Prostate gland (tissue), 2 donors: ENCODE data around the gene ACP4. TPM values are rescaled to one million over a fixed set of nuclear protein-coding genes. Genes with fewer than 3 reads are reported as not detected.

Experiments used
- DNase-seq: peaks from one replicate; pipeline ENCODE4 v3.0.0-alpha.2; 2019; ENCODE audit warnings: low spot score
- H3K27ac ChIP-seq, 2 donors: fragments of 200-600 bp; sonication (generic); 2 replicates each; pipeline ENCODE4 v1.5.1; 2017 to 2019
- H3K27me3 ChIP-seq: fragments of 200-600 bp; sonication (generic); replicated peaks from 2 replicates; pipeline ENCODE4 v1.5.1; 2019; ENCODE audit not compliant: insufficient read depth
- H3K36me3 ChIP-seq, 2 donors: fragments of 200-600 bp; sonication (generic); 1 replicate in 1 of 2; 2 replicates in 1 of 2; pipeline versions ENCODE4 v1.5.1 to v1.8.1; 2017 to 2019
- H3K4me1 ChIP-seq: fragments of 200-600 bp; sonication (generic); replicated peaks from 2 replicates; pipeline ENCODE4 v1.5.1; 2019
- H3K4me3 ChIP-seq, 2 donors: fragments of 200-600 bp; sonication (generic); 2 replicates each; pipeline ENCODE4 v1.5.1; 2017 to 2019
- H3K9me3 ChIP-seq: fragments of 200-600 bp; sonication (generic); 2 replicates; pipeline ENCODE4 v1.5.1; 2017
- CTCF ChIP-seq, 4 experiments: fragments of 200-600 bp in 2 of 4; fragments of 450-650 bp in 2 of 4; sonication (generic) in 2 of 4; IDR thresholded peaks; 1 replicate in 3 of 4; 2 replicates in 1 of 4; pipeline ENCODE4 v1.5.1; 2016 to 2019; ENCODE audit warnings: antibody characterized with exemption in 4 of 4, mild to moderate bottlenecking in 2 of 4, moderate library complexity in 2 of 4
- POLR2A ChIP-seq: fragments of 450-650 bp; IDR thresholded peaks from one replicate; pipeline ENCODE4 v1.6.1; 2016; ENCODE audit warnings: antibody characterized with exemption, mild to moderate bottlenecking
- POLR2AphosphoS5 ChIP-seq: sonication (generic); formaldehyde crosslinking; IDR thresholded peaks from one replicate; pipeline ENCODE4 v1.6.1; 2017; ENCODE audit warnings: antibody characterized with exemption
- WGBS: methylation state at CpG from one replicate; pipeline ENCODE4 v1.1.5; 2018; 5-methylcytosine and 5-hydroxymethylcytosine counted together
- intact Hi-C: fragments of 100-400 bp; cut with DNase I; formaldehyde crosslinking; loops from one replicate; pipeline ENCODE4 v1.14.2; 2022
- total RNA-seq, 2 donors: library from RNA; depleted of rRNA; stranded (reverse); fragments of >200 nt; gene quantifications; one replicate each; pipeline ENCODE4 v1.1.0, GENCODE V29; 2016

The ACP4 gene
- total RNA-seq, 2 donors from 2014 or later = not detected

GRCh38 chr19:50817941-50818858, 28.0 kb downstream of the ACP4 start:
- intact Hi-C loops = no loop called here
- Histone ChIP-seq H3K27me3 (no peaks in the 10 kb centered on the region), H3K4me1 (no peaks in the 10 kb centered on the region), H3K4me3 (peak overlapping the region; percentile 22 to 34), H3K9me3 (no peaks in the 10 kb centered on the region), H3K27ac (no peak overlapping the region), H3K36me3 (no peaks in the 10 kb centered on the region)
- TF ChIP-seq POLR2A (no peak), CTCF (IDR thresholded peaks at IDR 0.05) (no peak), POLR2AphosphoS5 (no peak)
- WGBS = 8% methylated on average over 42 of the region's 52 CpGs
- DNase-seq = peak; percentile 59

GRCh38 chr19:50818859-50819472, 28.8 kb downstream of the ACP4 start:
- Histone ChIP-seq H3K4me3 (no peak overlapping the region), H3K27ac (no peak overlapping the region), H3K27me3 (no peaks in the 10 kb centered on the region), H3K9me3 (no peaks in the 10 kb centered on the region), H3K4me1 (no peaks in the 10 kb centered on the region), H3K36me3 (no peaks in the 10 kb centered on the region)
- WGBS = 66% methylated on average over 12 of the region's 12 CpGs
- DNase-seq = no peak
- TF ChIP-seq CTCF (IDR thresholded peaks at IDR 0.05) = no peak
- TF ChIP-seq POLR2AphosphoS5 = no peak
- TF ChIP-seq POLR2A = no peak
- intact Hi-C loops = no loop called here

GRCh38 chr19:50819636-50820035, 29.4 kb downstream of the ACP4 start:
- Histone ChIP-seq H3K9me3 (no peaks in the 10 kb centered on the region), H3K4me3 (no peak overlapping the region), H3K27me3 (no peaks in the 10 kb centered on the region), H3K36me3 (no peaks in the 10 kb centered on the region), H3K4me1 (no peaks in the 10 kb centered on the region), H3K27ac (no peak overlapping the region)
- intact Hi-C loops = no loop called here
- 29% methylated on average over 8 of the region's 8 CpGs for WGBS
- TF ChIP-seq POLR2AphosphoS5 = no peak
- no peak for TF ChIP-seq POLR2A
- no peak for TF ChIP-seq CTCF (IDR thresholded peaks at IDR 0.05)
- no peak for DNase-seq

- DNase-seq = no peak
- intact Hi-C loops = no loop called here
- no peak for TF ChIP-seq CTCF (IDR thresholded peaks at IDR 0.05)
- no peak for TF ChIP-seq POLR2A
- TF ChIP-seq POLR2AphosphoS5 = no peak
- H3K4me3 ChIP-seq = no peak overlapping the region
- H3K27me3 ChIP-seq = no peaks in the 10 kb centered on the region
- no peaks in the 10 kb centered on the region for H3K36me3 ChIP-seq
- H3K27ac ChIP-seq = peak overlapping the region in 1 of 2 donors; percentile 11
- no peaks in the 10 kb centered on the region for H3K9me3 ChIP-seq
- 7% methylated on average over 15 of the region's 15 CpGs for WGBS
- H3K4me1 ChIP-seq = no peaks in the 10 kb centered on the region
Observed at GRCh38 chr19:50820086-50820485, 29.9 kb downstream of the ACP4 start.
